Effector memory CD8-positive, alpha-beta T cell (primary cell): ENCODE data around the gene NKTR.
"Not testable (repeated sequence)": the region's sequence is repeated elsewhere in the genome, so short reads cannot be mapped to it uniquely, and the experiment has no call there.

Experiments used
- ATAC-seq: fragments of 150-1000 bp; cut with Tn5 transposase; replicated peaks from 2 replicates; pipeline ENCODE4 v1.10.0; 2021; ENCODE audit warnings: mild to moderate bottlenecking, moderate library complexity
- DNase-seq, 3 experiments: peaks; one replicate each; pipeline ENCODE4 v3.0.0; 2021
- H3K27ac Mint-ChIP-seq, 2 donors: one replicate each; pipeline ENCODE4 v1.8.0; 2022; ENCODE audit warnings: mild to moderate bottlenecking in 2 of 2, mixed read lengths in 2 of 2, moderate library complexity in 2 of 2
- H3K27me3 Mint-ChIP-seq, 2 donors: one replicate each; pipeline ENCODE4 v1.8.0; 2022; ENCODE audit warnings: mixed read lengths in 2 of 2
- H3K36me3 Mint-ChIP-seq: one replicate; pipeline ENCODE4 v1.8.0; 2022; ENCODE audit warnings: mild to moderate bottlenecking, moderate library complexity, mixed read lengths; ENCODE audit not compliant: insufficient read depth
- H3K4me1 Mint-ChIP-seq, 2 donors: one replicate each; pipeline ENCODE4 v1.8.0; 2022; ENCODE audit warnings: low read depth in 2 of 2, mixed read lengths in 2 of 2
- H3K4me3 Mint-ChIP-seq, 2 donors: one replicate each; pipeline ENCODE4 v1.8.0; 2022; ENCODE audit warnings: mild to moderate bottlenecking in 2 of 2, mixed read lengths in 2 of 2, moderate library complexity in 2 of 2
- H3K9me3 Mint-ChIP-seq, 2 donors: one replicate each; pipeline ENCODE4 v1.8.0; 2022; ENCODE audit warnings: mixed read lengths in 2 of 2
- total RNA-seq, 9 experiments: gene quantifications; one replicate each; lab custom pipeline; 2026; lab: John Stamatoyannopoulos, UW

Gene NKTR
- 128 to 713 (median 385) reads per million in 9 experiments for total RNA-seq

DNA sequence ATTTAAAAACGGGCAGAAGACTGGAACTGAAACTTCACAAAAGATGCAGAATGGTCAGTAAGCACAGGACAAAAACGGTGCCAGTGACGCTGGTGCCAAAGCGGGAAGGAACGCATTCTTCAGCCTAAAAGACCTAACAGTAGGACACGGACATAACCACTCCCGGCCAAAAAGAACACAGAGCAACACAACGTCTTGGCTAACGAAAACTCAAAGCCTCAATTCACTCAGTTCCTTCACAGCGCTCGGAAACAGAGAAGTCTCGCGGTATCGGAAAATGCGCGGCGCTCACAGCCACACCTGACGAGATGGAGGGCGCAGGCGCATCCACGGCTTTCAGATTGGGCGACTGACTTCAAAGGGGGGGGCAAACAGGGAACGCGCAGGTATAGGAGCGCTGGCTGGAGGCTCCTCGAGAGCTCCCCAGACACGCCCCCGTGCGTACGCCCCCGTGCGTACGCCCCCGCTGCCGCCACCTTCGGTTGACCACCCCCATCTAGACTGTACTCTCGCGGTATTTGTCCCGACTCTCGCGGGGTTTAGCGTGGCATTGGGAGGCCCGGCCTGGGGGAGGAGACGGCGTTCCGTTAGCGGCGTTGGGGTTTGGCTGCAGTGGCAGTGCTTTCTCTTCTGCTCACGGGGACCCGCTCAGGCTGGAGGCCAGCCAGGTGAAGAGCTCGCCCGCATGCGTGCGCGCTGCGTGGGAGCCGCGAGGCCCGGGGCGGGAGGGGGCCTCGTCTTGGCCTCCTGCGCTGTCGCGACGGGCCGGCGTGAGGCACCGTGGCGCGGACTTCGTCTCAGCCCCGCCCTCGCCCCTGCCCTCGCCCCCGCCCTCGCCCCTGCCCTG is at the start of gene NKTR:
Gene NKTR (plus strand): TSS at position 576 of the 847 bp plus-strand sequence. CDS start 321 bp downstream, outside the sequence.
- Mint-ChIP-seq H3K4me1 (peaks cover 16 to 35% of the 10 kb centered on the region in 2 donors), H3K9me3 (peaks cover 0 to 2% of the 10 kb centered on the region in 2 donors), H3K4me3 (peak within 1 kb of the TSS; percentile 93 to 94), H3K27ac (peak within 1 kb of the TSS; percentile 94 to 96), H3K27me3 (no peaks in the 10 kb centered on the region), H3K36me3 (peaks cover 58% of the 10 kb centered on the region)
- peak; percentile 89 for ATAC-seq
- peak; percentile 100 for DNase-seq

GRCh38 chr3:42552830-42553229 is 47.7 kb upstream of the NKTR start:
- peaks cover 49% of the 10 kb centered on the region for H3K36me3 Mint-ChIP-seq
- ATAC-seq (no peak), DNase-seq (no peak)
- peak overlapping the region; percentile 20 to 74 for H3K27ac Mint-ChIP-seq
- H3K27me3 Mint-ChIP-seq: no peaks in the 10 kb centered on the region
- H3K4me3 Mint-ChIP-seq: no peak overlapping the region
- H3K4me1 Mint-ChIP-seq: peaks cover 30 to 35% of the 10 kb centered on the region in 2 donors
- no peaks in the 10 kb centered on the region for H3K9me3 Mint-ChIP-seq

- peak; percentile 91 for ATAC-seq
Observed at GRCh38 chr3:42556089-42556632, 44.3 kb upstream of the NKTR start.

GRCh38 chr3:42556817-42557216 is 43.7 kb upstream of the NKTR start:
- Mint-ChIP-seq H3K4me3 (peak overlapping the region; percentile 58 to 66), H3K27ac (peak overlapping the region; percentile 90 to 97), H3K36me3 (peaks cover 55% of the 10 kb centered on the region), H3K4me1 (peaks cover 24 to 34% of the 10 kb centered on the region in 2 donors)
- not testable (repeated sequence) for DNase-seq, H3K27me3 Mint-ChIP-seq, ATAC-seq, H3K9me3 Mint-ChIP-seq

More at GRCh38 chr3:42556089-42556632, 44.3 kb upstream of the NKTR start:
- H3K27me3 Mint-ChIP-seq: no peaks in the 10 kb centered on the region
- peaks cover 57% of the 10 kb centered on the region for H3K36me3 Mint-ChIP-seq
- peak overlapping the region; percentile 90 to 97 for H3K27ac Mint-ChIP-seq
- H3K4me3 Mint-ChIP-seq: peak overlapping the region; percentile 58 to 66
- H3K4me1 Mint-ChIP-seq: peaks cover 24 to 34% of the 10 kb centered on the region in 2 donors
- DNase-seq: peak; percentile 40 to 58 (median 45)
- H3K9me3 Mint-ChIP-seq: no peaks in the 10 kb centered on the region

DNA sequence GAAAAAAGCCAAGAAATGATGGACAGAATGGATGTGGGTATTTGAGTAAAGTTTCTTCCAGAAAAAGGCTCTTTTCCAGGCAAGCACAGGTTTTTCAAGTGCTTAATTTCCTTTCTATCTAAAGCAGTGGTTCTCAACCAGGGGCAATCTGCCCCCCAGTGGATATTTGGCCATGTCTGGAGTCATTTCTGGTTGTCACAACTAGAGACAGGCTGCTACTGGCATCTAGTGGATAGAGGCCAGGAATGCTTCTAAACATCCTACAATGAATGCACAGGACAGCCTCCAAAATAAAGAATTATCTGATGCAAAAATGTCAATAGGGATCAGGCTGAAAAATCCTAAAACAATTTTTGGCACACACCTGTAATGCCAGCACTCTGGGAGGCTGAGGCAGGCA is 42.6 kb upstream of the NKTR start:
- DNase-seq: peak in 2 of 3 experiments; percentile 14 to 27
- peak overlapping the region in 1 of 2 donors; percentile 38 for H3K27ac Mint-ChIP-seq
- no peaks in the 10 kb centered on the region for H3K9me3 Mint-ChIP-seq
- peaks cover 48% of the 10 kb centered on the region for H3K36me3 Mint-ChIP-seq
- H3K4me1 Mint-ChIP-seq: peaks cover 24 to 32% of the 10 kb centered on the region in 2 donors
- no peak overlapping the region for H3K4me3 Mint-ChIP-seq
- no peak for ATAC-seq
- no peaks in the 10 kb centered on the region for H3K27me3 Mint-ChIP-seq

- DNase-seq (no peak), ATAC-seq (no peak)
- Mint-ChIP-seq H3K4me3 (no peak overlapping the region), H3K9me3 (no peaks in the 10 kb centered on the region), H3K27me3 (no peaks in the 10 kb centered on the region), H3K27ac (peak overlapping the region; percentile 30 to 39), H3K36me3 (peaks cover 59% of the 10 kb centered on the region), H3K4me1 (peaks cover 3 to 7% of the 10 kb centered on the region in 2 donors)
Observed at GRCh38 chr3:42562047-42562907, 38.2 kb upstream of the NKTR start.

GRCh38 chr3:42569593-42570142 is 30.8 kb upstream of the NKTR start:
- Mint-ChIP-seq H3K9me3 (no peaks in the 10 kb centered on the region), H3K4me1 (peaks cover 3 to 14% of the 10 kb centered on the region in 2 donors), H3K36me3 (peaks cover 57% of the 10 kb centered on the region), H3K4me3 (no peak overlapping the region), H3K27ac (no peak overlapping the region), H3K27me3 (no peaks in the 10 kb centered on the region)
- DNase-seq (no peak), ATAC-seq (no peak)

GRCh38 chr3:42572278-42572677 is 28.2 kb upstream of the NKTR start:
- DNase-seq: no peak
- no peak overlapping the region for H3K27ac Mint-ChIP-seq
- H3K9me3 Mint-ChIP-seq: no peaks in the 10 kb centered on the region
- H3K27me3 Mint-ChIP-seq: no peaks in the 10 kb centered on the region
- peaks cover 4 to 22% of the 10 kb centered on the region in 2 donors for H3K4me1 Mint-ChIP-seq
- H3K4me3 Mint-ChIP-seq: no peak overlapping the region
- peak; percentile 63 for ATAC-seq
- H3K36me3 Mint-ChIP-seq: peaks cover 40% of the 10 kb centered on the region

DNA sequence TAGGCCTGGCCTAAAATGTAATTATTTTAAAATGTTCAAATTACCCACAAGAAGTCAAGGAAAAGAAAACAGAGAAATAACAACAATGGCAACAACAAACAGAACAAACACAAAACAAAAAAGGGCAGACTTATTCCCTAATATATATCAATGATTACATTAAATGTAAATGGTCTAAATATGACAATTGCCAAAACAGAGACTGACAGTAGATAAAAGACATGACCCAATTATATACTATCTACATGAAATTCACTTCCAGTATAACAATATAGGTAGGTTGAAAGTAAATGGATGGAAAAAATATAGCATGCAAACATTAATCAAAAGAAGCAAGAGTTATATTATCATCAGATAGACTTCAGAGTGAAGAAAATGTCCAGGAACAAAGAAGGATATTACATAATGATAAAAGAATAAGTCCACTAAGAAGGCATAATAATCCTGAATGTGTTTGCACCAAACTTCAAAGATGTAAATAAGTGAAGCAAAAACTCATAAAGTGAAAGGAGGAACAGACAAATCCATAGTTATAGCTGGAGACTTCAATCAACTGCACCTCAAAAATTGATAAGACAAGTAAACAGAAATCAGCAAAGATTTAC is 25.2 kb upstream of the NKTR start:
- Mint-ChIP-seq H3K27me3 (no peaks in the 10 kb centered on the region), H3K4me3 (no peak overlapping the region), H3K9me3 (no peaks in the 10 kb centered on the region), H3K27ac (no peak overlapping the region), H3K4me1 (peaks cover 10 to 32% of the 10 kb centered on the region in 2 donors), H3K36me3 (peaks cover 29% of the 10 kb centered on the region)
- ATAC-seq (no peak), DNase-seq (no peak)

DNA sequence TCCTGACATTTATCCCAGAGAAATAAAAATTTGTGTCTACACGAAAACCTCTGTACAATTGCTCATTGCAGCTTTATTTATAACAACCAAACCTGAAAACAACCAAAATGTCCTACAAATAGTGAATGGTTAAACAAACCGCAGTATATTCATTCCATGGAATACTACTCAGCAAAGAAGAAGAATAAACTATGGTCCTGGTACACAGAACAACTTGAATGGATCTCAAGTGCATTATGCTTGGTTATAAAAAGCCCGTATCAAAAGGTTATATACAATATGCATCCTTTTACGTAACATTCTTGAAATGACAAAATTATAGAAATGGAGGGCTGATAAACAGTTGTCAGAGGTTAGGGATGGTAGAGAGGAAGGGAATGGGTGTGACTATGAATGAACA is 22.4 kb upstream of the NKTR start:
- ATAC-seq (no peak), DNase-seq (no peak)
- Mint-ChIP-seq H3K4me3 (no peak overlapping the region), H3K36me3 (peaks cover 36% of the 10 kb centered on the region), H3K9me3 (no peaks in the 10 kb centered on the region), H3K27ac (no peak overlapping the region), H3K27me3 (no peaks in the 10 kb centered on the region), H3K4me1 (peaks cover 29 to 43% of the 10 kb centered on the region in 2 donors)

DNA sequence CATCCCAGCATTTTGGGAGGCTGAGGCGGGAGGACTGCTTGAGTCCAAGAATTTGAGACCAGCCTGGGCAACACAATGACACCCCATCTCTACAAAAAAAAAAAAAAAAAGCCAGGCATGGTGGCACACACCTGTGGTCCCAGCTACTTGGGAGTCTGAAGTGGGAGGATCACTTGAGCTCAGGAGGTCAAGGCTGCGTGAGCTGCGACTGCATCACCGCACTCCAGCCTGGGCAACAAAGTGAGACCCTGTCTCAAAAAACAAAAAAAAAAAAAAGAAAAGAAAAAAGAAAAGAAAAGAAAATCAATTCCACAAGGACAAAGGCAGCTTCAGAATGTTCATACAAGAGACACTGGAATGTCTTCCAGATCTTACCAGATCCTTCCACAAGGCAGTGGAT is 21.1 kb upstream of the NKTR start:
- not testable (repeated sequence) for H3K27me3 Mint-ChIP-seq, H3K4me3 Mint-ChIP-seq, ATAC-seq, H3K9me3 Mint-ChIP-seq, DNase-seq
- Mint-ChIP-seq H3K27ac (peak overlapping the region in 1 of 2 donors; percentile 83), H3K4me1 (peaks cover 33 to 46% of the 10 kb centered on the region in 2 donors), H3K36me3 (peaks cover 25% of the 10 kb centered on the region)

- H3K9me3 Mint-ChIP-seq: no peaks in the 10 kb centered on the region
- H3K27me3 Mint-ChIP-seq: no peaks in the 10 kb centered on the region
- peaks cover 35 to 46% of the 10 kb centered on the region in 2 donors for H3K4me1 Mint-ChIP-seq
- ATAC-seq (no peak), DNase-seq (no peak)
- peak overlapping the region; percentile 80 to 89 for H3K4me3 Mint-ChIP-seq
- H3K27ac Mint-ChIP-seq: peak overlapping the region; percentile 12 to 95
- H3K36me3 Mint-ChIP-seq: peaks cover 23% of the 10 kb centered on the region
Observed at GRCh38 chr3:42581400-42581708, 19.1 kb upstream of the NKTR start.
